CD8-positive, alpha-beta memory T cell (primary cell): ENCODE results near the gene BOLA3. TPM values are rescaled to one million over a fixed set of nuclear protein-coding genes. Genes with fewer than 3 reads are reported as not detected.
A peak's percentile ranks its signal among the peaks of the same experiment; 100 is the strongest.

Experiments used
- CTCF ChIA-PET: fragments of 350-600 bp; sonication (Branson Sonifier 250); formaldehyde crosslinking; loops from one replicate; lab custom pipeline; 2021; ENCODE audit warnings: antibody characterized with exemption; lab: Charles Lee
- POLR2A ChIA-PET: fragments of 350-600 bp; sonication (Branson Sonifier 250); formaldehyde crosslinking; loops from one replicate; lab custom pipeline; 2021; ENCODE audit warnings: antibody characterized with exemption; lab: Charles Lee
- DNase-seq, 5 donors: peaks; one replicate each; pipeline versions ENCODE4 v3.0.0 to v3.0.0-alpha.2; 2020 to 2022; ENCODE audit warnings: mixed read lengths in 1 of 5
- H3K27ac ChIP-seq: one replicate; pipeline ENCODE4 v1.7.0; 2013; ENCODE audit warnings: low read depth, mild to moderate bottlenecking, low read length, moderate library complexity
- H3K27me3 ChIP-seq: 2 replicates; pipeline ENCODE4 v1.7.0; 2013; ENCODE audit warnings: low read length, mild to moderate bottlenecking; ENCODE audit not compliant: insufficient read depth, poor library complexity, severe bottlenecking
- H3K36me3 ChIP-seq: 2 replicates; pipeline ENCODE4 v1.7.0; 2013; ENCODE audit warnings: mild to moderate bottlenecking, low read length, moderate library complexity; ENCODE audit not compliant: insufficient read depth
- H3K4me1 ChIP-seq: 2 replicates; pipeline ENCODE4 v1.7.0; 2013; ENCODE audit warnings: mild to moderate bottlenecking, low read length, moderate library complexity; ENCODE audit not compliant: insufficient read depth
- H3K4me3 ChIP-seq: 2 replicates; pipeline ENCODE4 v1.7.0; 2013; ENCODE audit warnings: mild to moderate bottlenecking, low read length
- H3K9me3 ChIP-seq: 2 replicates; pipeline ENCODE4 v1.7.0; 2013; ENCODE audit warnings: mild to moderate bottlenecking, low read length
- H3K27ac Mint-ChIP-seq, 8 donors: one replicate each; pipeline ENCODE4 v1.8.0; 2020 to 2021; ENCODE audit warnings: mixed read lengths in 8 of 8, mild to moderate bottlenecking in 6 of 8, inconsistent platforms in 3 of 8, moderate library complexity in 3 of 8
- H3K27me3 Mint-ChIP-seq, 2 donors: one replicate each; pipeline ENCODE4 v1.8.0; 2020 to 2021; ENCODE audit warnings: mixed read lengths in 2 of 2, mild to moderate bottlenecking in 1 of 2, moderate library complexity in 1 of 2
- H3K36me3 Mint-ChIP-seq, 3 donors: one replicate each; pipeline ENCODE4 v1.8.0; 2020 to 2021; ENCODE audit warnings: mixed read lengths in 3 of 3, inconsistent platforms in 1 of 3, mild to moderate bottlenecking in 1 of 3
- H3K4me1 Mint-ChIP-seq, 3 donors: one replicate each; pipeline ENCODE4 v1.8.0; 2020 to 2021; ENCODE audit warnings: mixed read lengths in 3 of 3, inconsistent platforms in 1 of 3, mild to moderate bottlenecking in 1 of 3
- H3K4me3 Mint-ChIP-seq, 7 donors: one replicate each; pipeline ENCODE4 v1.8.0; 2020 to 2021; ENCODE audit warnings: mixed read lengths in 7 of 7, mild to moderate bottlenecking in 6 of 7, moderate library complexity in 4 of 7, inconsistent platforms in 2 of 7
- H3K9me3 Mint-ChIP-seq, 5 donors: one replicate each; pipeline ENCODE4 v1.8.0; 2020 to 2022; ENCODE audit warnings: mixed read lengths in 5 of 5, mild to moderate bottlenecking in 3 of 5, moderate library complexity in 2 of 5, inconsistent platforms in 1 of 5
- polyA plus RNA-seq: library from polyadenylated mRNA; unstranded; fragments of 300-500 nt; fragmentation: Illumina TruSeq; gene quantifications from one replicate; pipeline ENCODE4 v1.2.3, GENCODE V29; 2021
- total RNA-seq, 2 experiments: library from RNA; stranded (reverse); gene quantifications; one replicate each; pipeline ENCODE4 v1.2.3, GENCODE V29; 2021

Gene BOLA3
- total and polyA plus RNA-seq, 3 experiments from 2014 or later: 74.1 to 133 (median 131) TPM

- Histone ChIP-seq H3K36me3 (no peaks in the 10 kb centered on the region), H3K4me1 (no peaks in the 10 kb centered on the region), H3K4me3 (no peak overlapping the region), H3K27ac (no peak overlapping the region), H3K9me3 (no peaks in the 10 kb centered on the region), H3K27me3 (no peaks in the 10 kb centered on the region)
- Mint-ChIP-seq H3K36me3 (peaks cover 0 to 8% (median 1%) of the 10 kb centered on the region in 3 donors), H3K27me3 (peaks cover 5 to 17% of the 10 kb centered on the region in 2 donors), H3K9me3 (no peaks in the 10 kb centered on the region), H3K4me1 (no peaks in the 10 kb centered on the region), H3K27ac (no peak overlapping the region), H3K4me3 (no peak overlapping the region)
- no peak for DNase-seq
- ChIA-PET POLR2A (interaction anchor here (0.9 kb wide), 1 partner anchor 10 kb away, joined by 4 read pairs; no protein-coding TSS in a partner anchor), CTCF (interaction anchor here (2.1 kb wide), 1 partner anchor 10 kb away, joined by 6 read pairs; no protein-coding TSS in a partner anchor)
Measured at GRCh38 chr2:74110537-74110936, 37.2 kb downstream of the BOLA3 start.

GRCh38 chr2:74109551-74109950 lies 38.2 kb downstream of the BOLA3 start:
- no peak overlapping the region for H3K4me3 ChIP-seq

GRCh38 chr2:74107071-74107470 lies 40.6 kb downstream of the BOLA3 start:
- H3K4me1 Mint-ChIP-seq: peaks cover 0 to 4% (median 1%) of the 10 kb centered on the region in 3 donors
- peak overlapping the region in 1 of 8 donors; percentile 48 for H3K27ac Mint-ChIP-seq
- Histone ChIP-seq H3K4me3 (no peak overlapping the region), H3K27me3 (no peaks in the 10 kb centered on the region), H3K4me1 (no peaks in the 10 kb centered on the region), H3K27ac (no peak overlapping the region), H3K36me3 (no peaks in the 10 kb centered on the region), H3K9me3 (no peaks in the 10 kb centered on the region)
- no peaks in the 10 kb centered on the region for H3K9me3 Mint-ChIP-seq
- POLR2A ChIA-PET: no interaction called here
- H3K36me3 Mint-ChIP-seq: peaks cover 0 to 25% (median 5%) of the 10 kb centered on the region in 3 donors
- no peak overlapping the region for H3K4me3 Mint-ChIP-seq
- DNase-seq: no peak
- CTCF ChIA-PET: no interaction called here
- H3K27me3 Mint-ChIP-seq: peaks cover 1 to 3% of the 10 kb centered on the region in 2 donors

More at GRCh38 chr2:74109551-74109950, 38.2 kb downstream of the BOLA3 start:
- ChIA-PET CTCF (interaction anchor here (0.7 to 2.1 kb wide), 2 partner anchors 11 to 285 kb away, joined by 3 to 6 read pairs; no protein-coding TSS in a partner anchor), POLR2A (interaction anchor here (0.9 kb wide), 1 partner anchor 11 kb away, joined by 4 read pairs; no protein-coding TSS in a partner anchor)
- DNase-seq: no peak
- H3K9me3 Mint-ChIP-seq: no peaks in the 10 kb centered on the region
- peaks cover 2 to 6% (median 5%) of the 10 kb centered on the region in 3 donors for H3K36me3 Mint-ChIP-seq
- H3K9me3 ChIP-seq: no peaks in the 10 kb centered on the region
- no peaks in the 10 kb centered on the region for H3K27me3 ChIP-seq
- no peaks in the 10 kb centered on the region for H3K4me1 ChIP-seq
- H3K27ac ChIP-seq: no peak overlapping the region
- peak overlapping the region in 1 of 8 donors; percentile 40 for H3K27ac Mint-ChIP-seq
- no peaks in the 10 kb centered on the region for H3K36me3 ChIP-seq
- no peak overlapping the region for H3K4me3 Mint-ChIP-seq
- no peaks in the 10 kb centered on the region for H3K4me1 Mint-ChIP-seq
- H3K27me3 Mint-ChIP-seq: peaks cover 5 to 9% of the 10 kb centered on the region in 2 donors

DNA sequence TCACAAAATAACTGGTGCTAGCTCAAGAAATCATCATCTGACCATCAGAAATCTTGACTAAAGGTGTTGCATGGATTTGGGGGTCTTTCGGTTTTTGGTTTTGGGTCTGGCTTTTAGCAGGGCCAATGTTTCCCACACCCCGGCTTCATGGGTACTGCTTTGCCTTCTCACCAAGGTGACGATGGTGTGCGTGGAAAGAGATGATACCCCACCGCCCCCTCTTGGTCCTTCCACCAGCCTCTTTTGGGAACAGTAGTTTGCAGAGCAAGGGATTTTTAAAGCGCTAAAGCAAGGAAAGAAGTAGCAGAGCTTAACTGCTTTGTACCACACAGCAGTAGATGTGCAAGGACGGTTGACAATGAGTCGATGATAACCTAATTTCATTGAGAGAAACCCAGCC lies 42.3 kb downstream of the BOLA3 start:
- peak overlapping the region in 1 of 7 donors; percentile 44 for H3K4me3 Mint-ChIP-seq
- no peak overlapping the region for H3K27ac Mint-ChIP-seq
- peaks cover 0 to 4% (median 1%) of the 10 kb centered on the region in 3 donors for H3K4me1 Mint-ChIP-seq
- Histone ChIP-seq H3K4me3 (no peak overlapping the region), H3K27me3 (no peaks in the 10 kb centered on the region), H3K27ac (no peak overlapping the region), H3K9me3 (no peaks in the 10 kb centered on the region), H3K4me1 (no peaks in the 10 kb centered on the region), H3K36me3 (peaks cover 8% of the 10 kb centered on the region)
- H3K27me3 Mint-ChIP-seq: no peaks in the 10 kb centered on the region
- no peaks in the 10 kb centered on the region for H3K9me3 Mint-ChIP-seq
- ChIA-PET POLR2A (no interaction called here), CTCF (interaction anchor here (1.5 kb wide), 1 partner anchor 195 kb away, joined by 5 read pairs; no protein-coding TSS in a partner anchor)
- peaks cover 0 to 41% (median 5%) of the 10 kb centered on the region in 3 donors for H3K36me3 Mint-ChIP-seq
- DNase-seq: no peak

GRCh38 chr2:74104839-74105238 lies 42.9 kb downstream of the BOLA3 start:
- Mint-ChIP-seq H3K4me3 (no peak overlapping the region), H3K27ac (no peak overlapping the region), H3K9me3 (no peaks in the 10 kb centered on the region), H3K4me1 (peaks cover 0 to 4% (median 1%) of the 10 kb centered on the region in 3 donors), H3K27me3 (no peaks in the 10 kb centered on the region), H3K36me3 (peaks cover 0 to 47% (median 5%) of the 10 kb centered on the region in 3 donors)
- no peaks in the 10 kb centered on the region for H3K9me3 ChIP-seq
- ChIA-PET POLR2A (no interaction called here), CTCF (interaction anchor here (1.5 kb wide), 1 partner anchor 195 kb away, joined by 5 read pairs; no protein-coding TSS in a partner anchor)
- H3K4me3 ChIP-seq: no peak overlapping the region
- no peaks in the 10 kb centered on the region for H3K27me3 ChIP-seq
- no peak overlapping the region for H3K27ac ChIP-seq
- H3K4me1 ChIP-seq: no peaks in the 10 kb centered on the region
- DNase-seq: peak in 1 of 5 donors; percentile 8
- peaks cover 13% of the 10 kb centered on the region for H3K36me3 ChIP-seq

GRCh38 chr2:74103763-74104162 lies 43.9 kb downstream of the BOLA3 start:
- ChIA-PET POLR2A (interaction anchor here (0.7 kb wide), 1 partner anchor 116 kb away, joined by 4 read pairs; no protein-coding TSS in a partner anchor), CTCF (no interaction called here)
- DNase-seq: no peak
- H3K27me3 ChIP-seq: no peaks in the 10 kb centered on the region
- no peaks in the 10 kb centered on the region for H3K9me3 Mint-ChIP-seq
- H3K27me3 Mint-ChIP-seq: no peaks in the 10 kb centered on the region
- peaks cover 20% of the 10 kb centered on the region for H3K36me3 ChIP-seq
- no peaks in the 10 kb centered on the region for H3K4me1 ChIP-seq
- no peaks in the 10 kb centered on the region for H3K9me3 ChIP-seq
- peaks cover 0 to 57% (median 11%) of the 10 kb centered on the region in 3 donors for H3K36me3 Mint-ChIP-seq
- no peak overlapping the region for H3K4me3 ChIP-seq
- H3K4me3 Mint-ChIP-seq: no peak overlapping the region
- H3K27ac ChIP-seq: no peak overlapping the region
- H3K27ac Mint-ChIP-seq: peak overlapping the region in 1 of 8 donors; percentile 69
- H3K4me1 Mint-ChIP-seq: peaks cover 0 to 4% (median 1%) of the 10 kb centered on the region in 3 donors

DNA sequence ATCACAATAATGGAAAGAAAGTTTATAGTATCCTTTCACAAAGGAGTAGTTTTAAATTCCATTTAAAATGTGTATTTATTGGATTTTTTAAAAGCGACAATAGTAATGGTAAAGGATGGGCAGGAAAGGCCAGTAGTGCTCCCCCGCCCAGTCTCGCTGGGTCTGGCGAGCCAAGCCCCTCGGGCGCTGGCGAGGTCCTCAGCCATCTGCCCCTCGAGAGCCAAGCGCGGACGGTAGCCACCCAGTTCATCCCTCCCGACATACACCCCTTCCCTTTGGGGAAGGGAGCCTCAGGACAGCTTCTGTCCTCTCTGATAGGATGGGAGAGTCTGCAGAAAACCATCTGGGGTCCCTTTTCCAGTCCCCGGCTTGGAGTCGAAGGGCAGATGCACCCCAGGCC lies 45.2 kb downstream of the BOLA3 start:
- Histone ChIP-seq H3K9me3 (no peaks in the 10 kb centered on the region), H3K27me3 (no peaks in the 10 kb centered on the region), H3K4me3 (no peak overlapping the region), H3K27ac (no peak overlapping the region), H3K4me1 (no peaks in the 10 kb centered on the region), H3K36me3 (peaks cover 21% of the 10 kb centered on the region)
- H3K4me3 Mint-ChIP-seq: no peak overlapping the region
- H3K27me3 Mint-ChIP-seq: no peaks in the 10 kb centered on the region
- H3K27ac Mint-ChIP-seq: peak overlapping the region in 2 of 8 donors; percentile 17 to 32
- POLR2A ChIA-PET: no interaction called here
- no peaks in the 10 kb centered on the region for H3K9me3 Mint-ChIP-seq
- peaks cover 0 to 68% (median 11%) of the 10 kb centered on the region in 3 donors for H3K36me3 Mint-ChIP-seq
- CTCF ChIA-PET: no interaction called here
- peaks cover 0 to 4% (median 1%) of the 10 kb centered on the region in 3 donors for H3K4me1 Mint-ChIP-seq
- DNase-seq: no peak

DNA sequence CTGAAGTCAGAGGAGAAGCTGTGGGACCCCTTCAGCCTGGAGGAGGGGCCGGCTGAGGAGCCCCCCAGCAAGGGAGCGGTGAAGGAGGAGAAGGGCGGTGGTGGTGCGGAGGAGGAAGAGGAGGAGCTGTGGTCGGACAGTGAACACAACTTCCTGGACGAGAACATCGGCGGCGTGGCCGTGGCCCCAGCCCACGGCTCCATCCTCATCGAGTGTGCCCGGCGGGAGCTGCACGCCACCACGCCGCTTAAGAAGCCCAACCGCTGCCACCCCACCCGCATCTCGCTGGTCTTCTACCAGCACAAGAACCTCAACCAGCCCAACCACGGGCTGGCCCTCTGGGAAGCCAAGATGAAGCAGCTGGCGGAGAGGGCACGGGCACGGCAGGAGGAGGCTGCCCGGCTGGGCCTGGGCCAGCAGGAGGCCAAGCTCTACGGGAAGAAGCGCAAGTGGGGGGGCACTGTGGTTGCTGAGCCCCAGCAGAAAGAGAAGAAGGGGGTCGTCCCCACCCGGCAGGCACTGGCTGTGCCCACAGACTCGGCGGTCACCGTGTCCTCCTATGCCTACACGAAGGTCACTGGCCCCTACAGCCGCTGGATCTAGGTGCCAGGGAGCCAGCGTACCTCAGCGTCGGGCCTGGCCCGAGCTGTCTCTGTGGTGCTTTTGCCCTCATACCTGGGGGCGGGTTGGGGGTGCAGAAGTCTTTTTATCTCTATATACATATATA lies 46.0 kb downstream of the BOLA3 start:
- peaks cover 21% of the 10 kb centered on the region for H3K36me3 ChIP-seq
- H3K9me3 ChIP-seq: no peaks in the 10 kb centered on the region
- DNase-seq: no peak
- CTCF ChIA-PET: interaction anchor here (1.3 kb wide), 1 partner anchor 46 kb away, joined by 5 read pairs; the partner anchor contains the start of gene BOLA3
- H3K9me3 Mint-ChIP-seq: no peaks in the 10 kb centered on the region
- no peaks in the 10 kb centered on the region for H3K4me1 ChIP-seq
- H3K27ac Mint-ChIP-seq: no peak overlapping the region
- peaks cover 0 to 4% (median 1%) of the 10 kb centered on the region in 3 donors for H3K4me1 Mint-ChIP-seq
- POLR2A ChIA-PET: no interaction called here
- H3K27ac ChIP-seq: no peak overlapping the region
- no peaks in the 10 kb centered on the region for H3K27me3 Mint-ChIP-seq
- H3K27me3 ChIP-seq: no peaks in the 10 kb centered on the region
- peaks cover 0 to 72% (median 14%) of the 10 kb centered on the region in 3 donors for H3K36me3 Mint-ChIP-seq
- H3K4me3 ChIP-seq: no peak overlapping the region
- no peak overlapping the region for H3K4me3 Mint-ChIP-seq
